GM18867 (cell line): ENCODE measurements around the gene MUC20.
"Not testable (repeated sequence)": the region's sequence is repeated elsewhere in the genome, so short reads cannot be mapped to it uniquely, and the experiment has no call there.

Experiments
- ATAC-seq: cut with Tn5 transposase; IDR thresholded peaks from one replicate; pipeline ENCODE4 v1.9.1; 2021; ENCODE audit warnings: mild to moderate bottlenecking, moderate library complexity; ENCODE audit not compliant: unreplicated experiment

MUC20 gene

DNA sequence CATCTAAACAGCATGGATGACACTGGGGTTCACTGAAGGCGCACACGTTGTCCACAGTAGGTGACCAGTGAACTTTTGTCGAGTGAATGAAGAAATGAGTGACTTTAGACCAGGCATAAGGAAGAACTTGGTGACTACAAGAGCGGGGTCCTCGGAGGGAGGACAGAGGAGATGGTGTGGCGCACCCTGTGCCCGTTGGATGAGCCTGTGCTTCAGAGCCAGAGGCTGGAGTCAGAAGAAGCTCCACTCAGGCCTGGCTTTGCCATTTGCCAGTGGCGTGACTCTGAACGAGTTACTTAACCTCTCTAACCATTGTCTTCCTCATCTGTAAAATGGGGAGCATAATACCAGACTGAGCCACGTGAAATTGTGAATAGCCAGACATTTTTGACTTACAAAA is 48.8 kb downstream of the MUC20 start:
- no peak for ATAC-seq

DNA sequence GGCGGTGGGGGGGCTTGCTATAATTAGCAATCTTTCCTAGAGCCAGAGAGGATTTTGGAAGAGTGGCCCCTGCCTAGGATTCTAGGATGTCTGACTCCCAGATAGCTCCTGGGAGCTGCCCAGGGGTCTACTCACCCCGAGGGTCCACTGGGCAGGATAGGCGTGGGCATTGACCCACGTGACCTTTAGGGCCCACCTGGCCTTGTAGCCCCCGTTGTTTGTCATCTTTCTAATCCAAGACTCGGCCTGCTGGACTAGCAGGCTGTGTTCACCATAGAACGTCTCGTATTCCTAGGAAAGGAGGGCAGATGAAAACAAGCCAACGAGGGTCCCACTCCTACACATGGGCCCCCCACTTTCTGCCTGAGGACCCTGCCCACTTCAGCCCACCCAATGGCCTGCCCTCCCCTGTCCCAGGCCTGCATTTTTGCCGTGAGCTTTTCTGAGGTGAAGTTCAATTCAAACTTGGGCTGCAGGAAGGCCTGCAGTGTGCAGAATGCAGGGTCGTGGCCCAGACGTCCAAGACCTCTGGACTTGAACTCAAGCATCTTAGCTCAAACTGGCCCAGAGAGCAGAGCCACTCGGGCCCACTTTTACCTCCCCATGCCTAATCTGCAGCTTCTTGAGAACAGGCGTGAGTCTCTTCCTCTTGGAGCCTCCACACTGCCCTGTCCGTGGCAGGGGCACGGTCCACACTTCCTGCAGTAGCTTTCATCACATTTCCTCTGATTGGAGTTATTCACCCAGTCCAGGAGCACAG is 49.5 kb downstream of the MUC20 start:
- no peak for ATAC-seq

DNA sequence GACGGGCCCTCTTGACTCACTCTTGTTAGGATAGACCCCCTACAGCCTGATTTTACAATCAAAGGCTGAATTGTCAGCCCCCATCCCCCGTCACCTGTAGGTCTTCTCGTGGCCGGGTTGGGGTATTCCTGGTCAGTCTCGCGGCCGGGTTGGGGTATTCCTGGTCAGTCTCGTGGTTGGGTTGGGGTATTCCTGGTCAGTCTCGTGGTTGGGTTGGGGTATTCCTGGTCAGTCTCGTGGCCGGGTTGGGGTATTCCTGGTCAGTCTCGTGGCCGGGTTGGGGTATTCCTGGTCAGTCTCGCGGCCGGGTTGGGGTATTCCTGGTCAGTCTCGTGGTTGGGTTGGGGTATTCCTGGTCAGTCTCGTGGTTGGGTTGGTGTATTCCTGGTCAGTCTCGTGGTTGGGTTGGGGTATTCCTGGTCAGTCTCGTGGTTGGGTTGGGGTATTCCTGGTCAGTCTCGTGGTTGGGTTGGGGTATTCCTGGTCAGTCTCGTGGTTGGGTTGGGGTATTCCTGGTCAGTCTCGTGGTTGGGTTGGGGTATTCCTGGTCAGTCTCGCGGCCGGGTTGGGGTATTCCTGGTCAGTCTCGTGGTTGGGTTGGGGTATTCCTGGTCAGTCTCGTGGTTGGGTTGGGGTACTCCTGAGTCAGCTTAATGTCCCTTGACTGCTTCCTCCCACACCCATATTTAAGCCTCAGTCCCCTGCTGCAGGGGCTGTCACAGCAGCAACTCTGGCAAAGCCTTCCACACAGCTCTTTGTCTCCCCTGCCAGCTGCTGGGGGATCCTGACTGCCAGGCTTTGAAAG is 50.3 kb downstream of the MUC20 start:
- ATAC-seq: not testable (repeated sequence)

DNA sequence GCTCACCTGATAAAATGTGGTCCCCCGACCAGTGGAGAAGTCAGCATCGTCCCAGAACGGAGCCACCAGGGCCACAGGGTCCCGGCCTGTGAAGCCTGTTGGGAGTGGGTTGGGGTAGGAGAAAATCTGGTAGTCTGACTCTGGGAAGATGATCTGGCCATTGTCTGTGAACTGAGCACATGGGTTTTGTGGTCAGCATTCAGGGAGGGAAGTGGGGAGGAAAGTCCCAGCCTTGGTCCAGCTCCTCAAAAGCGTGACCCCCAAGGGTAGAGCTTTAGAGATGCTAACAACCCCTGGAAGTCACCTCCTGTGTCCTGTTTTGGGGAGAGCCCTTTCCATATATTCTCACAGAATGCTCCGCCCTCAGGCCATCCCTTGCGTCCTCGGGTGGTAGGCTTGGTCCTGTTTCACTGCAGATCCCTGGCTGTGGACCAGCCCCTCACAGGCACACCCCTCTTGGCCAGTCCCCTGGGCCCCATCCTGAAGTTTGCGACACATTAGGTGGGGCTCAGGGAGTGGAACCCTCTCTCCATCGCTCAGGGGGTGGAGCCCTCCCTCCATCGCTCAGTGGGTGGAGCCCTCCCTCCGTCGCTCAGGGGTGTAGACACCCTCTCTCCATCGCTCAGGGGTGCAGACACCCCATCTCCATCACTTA is 51.0 kb downstream of the MUC20 start:
- no peak for ATAC-seq

DNA sequence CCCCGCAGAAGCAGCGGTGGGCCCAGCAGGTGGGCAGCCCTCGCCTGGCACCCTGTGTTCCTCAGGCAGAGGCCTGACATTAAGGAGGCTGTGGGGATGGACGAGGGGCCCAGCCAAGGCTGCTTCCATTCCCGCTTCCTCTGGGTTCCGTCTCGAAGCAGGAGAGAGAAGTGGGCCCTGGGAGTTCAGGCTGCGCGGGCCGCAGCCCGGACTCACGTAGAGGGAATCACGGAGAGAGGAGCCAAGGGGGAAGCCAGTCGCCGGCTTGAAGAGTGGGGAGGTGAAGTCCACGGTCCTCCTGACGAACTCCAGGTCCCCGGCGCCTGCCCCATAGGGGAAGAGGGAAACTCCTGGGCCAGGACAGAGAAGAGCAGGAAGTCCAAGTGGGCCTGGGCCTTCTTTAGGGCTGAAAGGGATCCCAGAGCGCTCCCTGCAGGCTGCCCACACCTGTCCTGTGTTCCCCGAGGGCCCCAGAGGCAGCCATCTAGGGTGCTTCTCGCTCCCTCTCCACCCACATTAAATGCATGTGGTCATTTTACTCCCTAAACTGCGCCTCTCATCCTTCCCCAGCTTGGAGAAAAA is 53.3 kb downstream of the MUC20 start:
- ATAC-seq: no peak

DNA sequence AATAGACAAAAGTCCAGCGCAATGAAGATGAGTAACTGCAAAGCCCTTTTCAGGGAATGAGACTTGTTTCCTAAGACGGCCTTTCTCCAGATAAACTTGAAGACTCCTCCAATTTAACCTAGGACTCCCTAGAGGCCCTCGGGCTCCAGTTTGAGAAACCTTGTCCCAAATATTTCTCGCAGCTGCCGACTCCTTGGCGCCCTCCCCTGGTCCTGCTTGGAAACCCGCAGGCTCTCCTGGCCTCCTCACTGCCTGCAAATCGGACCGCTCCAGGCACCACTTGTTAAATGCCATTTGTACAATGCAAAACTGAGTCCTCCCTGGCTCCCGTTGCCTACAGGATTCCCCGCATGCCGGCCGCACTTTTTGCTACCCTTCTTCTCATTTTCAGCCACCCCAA is 54.1 kb downstream of the MUC20 start:
- no peak for ATAC-seq

DNA sequence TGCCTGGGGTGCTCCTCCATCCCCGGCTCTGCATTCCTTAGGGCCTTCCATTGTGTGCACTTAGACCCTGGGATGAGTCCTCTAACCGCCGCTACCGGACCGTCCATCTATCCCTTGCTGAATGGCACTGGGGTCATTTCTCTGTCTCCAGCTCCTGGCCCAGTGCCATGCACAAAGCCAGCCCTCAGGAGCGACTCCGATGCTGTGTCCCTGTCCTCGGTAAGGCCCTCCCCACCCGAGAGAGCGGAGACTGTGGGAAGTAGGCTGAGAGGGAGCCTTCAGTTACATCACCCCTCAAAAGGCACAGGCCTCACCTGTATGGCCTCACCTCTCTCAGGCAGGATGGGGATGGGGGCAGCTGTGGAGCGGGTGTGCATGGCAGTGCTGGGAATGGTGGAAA is 57.2 kb downstream of the MUC20 start:
- no peak for ATAC-seq

DNA sequence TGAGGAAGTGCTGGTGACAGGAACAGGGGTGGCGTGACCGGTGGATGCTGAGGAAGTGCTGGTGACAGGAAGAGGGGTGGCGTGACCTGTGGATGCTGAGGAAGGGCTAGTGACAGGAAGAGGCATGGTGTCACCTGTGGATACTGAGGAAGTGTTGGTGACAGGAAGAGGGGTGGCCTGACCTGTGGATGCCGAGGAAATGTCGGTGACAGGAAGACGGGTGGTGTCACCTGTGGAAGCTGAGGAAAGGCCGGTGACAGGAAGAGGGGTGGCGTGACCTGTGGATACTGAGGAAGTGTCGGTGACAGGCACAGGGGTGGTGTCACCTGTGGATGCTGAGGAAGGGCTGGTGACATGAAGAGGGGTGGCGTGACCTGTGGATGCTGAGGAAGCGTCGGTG is 60.5 kb downstream of the MUC20 start:
- not testable (repeated sequence) for ATAC-seq
